ENCODE results near the gene TGM3.

The TGM3 gene

DNA sequence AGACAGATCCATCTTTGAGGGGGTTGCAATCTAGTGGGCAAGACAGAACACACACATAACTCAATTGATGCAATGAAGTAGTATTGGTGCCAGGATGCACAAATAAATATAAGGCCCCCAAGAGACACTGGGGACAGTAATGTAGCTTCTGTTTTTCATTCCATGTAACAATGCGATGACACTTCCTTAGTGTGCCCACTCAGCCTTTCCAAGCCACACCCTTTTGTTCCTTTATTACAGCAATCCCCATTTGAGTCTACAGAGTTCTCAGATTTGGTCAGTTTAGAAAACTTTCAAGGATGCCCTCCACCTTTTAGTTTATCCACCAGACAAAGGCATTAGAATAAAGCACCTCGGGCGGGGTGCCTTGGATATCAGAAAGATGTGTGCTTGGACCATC is 15.5 kb downstream of the TGM3 start:
- no peak for DNase-seq

DNA sequence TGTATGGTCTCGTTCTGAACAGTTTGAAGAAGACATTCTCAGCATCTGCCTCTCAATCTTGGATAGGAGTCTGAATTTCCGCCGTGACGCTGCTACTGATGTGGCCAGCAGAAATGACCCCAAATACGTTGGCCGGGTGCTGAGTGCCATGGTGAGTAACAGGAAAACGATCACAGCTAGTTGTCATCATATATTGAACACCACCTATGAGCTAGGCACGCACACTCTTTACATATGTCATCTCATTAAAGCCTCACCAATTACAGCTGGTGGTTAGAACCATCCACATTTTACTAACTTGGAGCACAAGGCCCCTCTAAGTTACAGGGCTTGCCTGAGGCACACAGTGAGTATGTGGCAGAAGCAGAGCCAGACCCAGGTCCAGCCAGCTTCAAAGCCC is 17.1 kb downstream of the TGM3 start:
- no peak for DNase-seq

- DNase-seq = no peak
Observed at GRCh38 chr20:2313316-2313715, 17.5 kb downstream of the TGM3 start.

DNA sequence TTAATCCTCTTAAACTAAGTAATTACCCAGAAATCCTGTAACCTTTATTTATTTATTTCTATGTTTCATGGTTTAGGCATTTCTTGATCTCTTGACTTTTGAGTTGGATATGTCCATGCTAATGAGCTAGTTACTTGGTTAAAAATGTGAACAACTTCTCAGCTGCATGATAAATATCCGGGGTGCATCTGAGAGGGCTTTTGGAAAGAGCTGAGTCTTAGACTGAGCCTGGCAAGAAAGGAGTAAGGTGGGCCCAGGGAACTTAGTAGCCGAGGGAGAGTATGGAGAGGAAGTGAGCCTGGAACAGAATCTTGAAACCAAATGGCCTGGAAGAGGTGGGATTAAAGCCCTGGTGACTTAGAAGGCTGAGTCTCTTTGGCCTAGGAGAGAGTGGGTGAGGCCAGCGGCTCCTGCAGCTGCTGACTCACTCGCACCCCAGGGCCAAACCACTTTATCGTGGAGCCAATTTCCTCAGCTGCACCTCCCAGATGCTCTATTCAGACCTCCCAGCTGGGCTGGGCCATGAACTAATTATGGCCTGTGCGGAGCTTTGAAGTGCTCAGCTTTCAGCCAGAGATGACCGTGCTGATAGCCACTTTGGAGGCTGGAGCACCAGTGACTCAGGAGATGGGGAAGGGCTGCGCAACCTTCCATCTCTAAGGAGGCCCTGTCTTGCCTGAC is 19.1 kb downstream of the TGM3 start:
- DNase-seq = no peak

DNA sequence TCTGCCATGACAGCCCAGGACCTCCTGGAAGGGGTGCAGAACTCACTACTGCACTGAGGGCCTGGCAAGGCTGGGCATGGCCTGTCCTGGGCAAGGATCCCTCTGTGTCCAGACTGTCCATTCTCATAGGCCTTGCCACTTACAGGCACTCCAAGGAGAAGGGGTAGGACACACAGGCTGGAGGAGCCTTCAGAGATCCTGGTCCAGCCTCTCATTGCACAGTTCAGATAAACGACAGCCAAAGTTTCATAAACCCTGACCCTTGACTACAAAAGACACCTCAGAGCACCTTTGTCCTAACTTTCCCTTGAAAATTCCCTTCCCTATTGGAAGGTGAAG is 19.6 kb downstream of the TGM3 start:
- DNase-seq = no peak

DNA sequence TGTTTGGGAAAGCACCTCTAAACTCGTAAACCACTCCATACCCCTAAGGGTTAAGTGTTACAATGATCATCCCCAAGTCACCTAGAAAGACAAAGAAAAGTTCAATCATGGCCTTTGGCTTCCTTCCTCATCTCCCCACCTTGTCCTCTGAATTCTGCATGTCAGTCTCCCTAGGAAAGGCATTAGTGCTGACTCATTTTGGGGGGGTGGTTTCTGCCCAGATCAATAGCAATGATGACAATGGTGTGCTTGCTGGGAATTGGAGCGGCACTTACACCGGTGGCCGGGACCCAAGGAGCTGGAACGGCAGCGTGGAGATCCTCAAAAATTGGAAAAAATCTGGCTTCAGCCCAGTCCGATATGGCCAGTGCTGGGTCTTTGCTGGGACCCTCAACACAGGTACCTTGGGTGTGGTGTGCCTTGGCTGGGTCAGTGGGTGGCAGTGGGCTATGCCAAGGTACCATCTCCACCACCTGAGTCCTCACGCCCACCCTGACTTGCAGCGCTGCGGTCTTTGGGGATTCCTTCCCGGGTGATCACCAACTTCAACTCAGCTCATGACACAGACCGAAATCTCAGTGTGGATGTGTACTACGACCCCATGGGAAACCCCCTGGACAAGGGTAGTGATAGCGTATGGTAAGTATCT is 21.2 kb downstream of the TGM3 start:
- no peak for DNase-seq

DNA sequence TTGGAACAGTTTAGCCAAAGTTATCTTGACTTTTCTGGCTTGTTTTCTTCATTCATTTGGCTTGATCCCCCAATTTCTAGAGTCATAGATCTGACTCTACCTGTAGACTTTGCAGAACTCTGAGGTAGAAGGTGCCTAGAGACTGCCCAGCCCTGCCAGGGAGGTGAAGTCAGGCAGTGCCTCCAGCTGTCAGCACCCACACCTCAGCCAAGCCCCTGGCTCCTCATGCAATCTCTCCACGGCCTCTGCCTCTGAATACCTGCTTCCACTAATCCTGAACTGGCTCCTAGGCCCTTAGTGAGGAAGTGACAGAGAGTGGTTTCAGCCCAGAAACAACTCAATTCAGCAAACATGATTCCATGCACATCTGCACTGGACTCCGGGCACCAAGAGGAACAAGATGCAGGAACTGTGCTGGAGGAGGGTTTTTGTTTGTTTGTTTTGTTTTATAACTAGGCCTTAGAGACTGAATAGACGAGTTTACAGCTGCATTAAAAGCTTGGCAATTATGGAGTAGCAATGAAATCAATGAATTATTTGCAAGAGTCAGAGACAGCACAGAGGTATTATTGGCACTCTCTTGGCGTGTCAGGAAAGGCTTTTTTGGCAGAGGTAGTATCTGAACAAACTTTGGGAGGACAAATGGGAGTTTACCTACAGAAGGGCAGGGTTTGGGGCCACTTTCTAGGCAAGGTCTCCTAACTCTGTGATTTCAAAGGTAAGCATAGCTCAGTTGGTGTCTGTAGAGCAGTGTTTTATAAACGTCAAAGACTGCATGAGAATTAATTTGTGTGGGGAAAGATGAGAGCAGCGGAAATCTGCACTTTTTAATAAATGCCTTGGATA is 25.2 kb downstream of the TGM3 start:
- no peak for DNase-seq

DNA sequence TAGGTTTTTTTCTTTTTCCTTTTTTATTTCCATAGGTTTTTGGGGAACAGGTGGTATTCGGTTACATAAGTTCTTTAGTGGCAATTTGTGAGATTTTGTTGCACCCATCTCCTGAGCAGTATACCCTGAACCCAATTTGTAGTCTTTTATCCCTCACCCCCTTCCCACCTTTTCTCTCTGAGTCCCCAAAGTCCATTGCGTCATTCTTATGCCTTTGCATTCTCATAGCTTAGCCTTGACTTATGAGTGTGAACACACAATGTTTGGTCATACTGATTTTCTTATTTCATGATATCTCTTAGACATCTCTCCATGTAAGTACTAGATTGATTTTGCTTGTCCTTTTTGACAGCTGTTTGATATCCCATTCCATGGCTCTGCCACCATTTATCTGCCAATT is 27.2 kb downstream of the TGM3 start:
- no peak for DNase-seq

- DNase-seq = no peak
Observed at GRCh38 chr20:2326046-2326445, 30.2 kb downstream of the TGM3 start.

GRCh38 chr20:2327620-2328555 is 32.1 kb downstream of the TGM3 start:
- no peak for DNase-seq

- no peak for DNase-seq
Observed at GRCh38 chr20:2329286-2329685, 33.5 kb downstream of the TGM3 start.

- no peak for DNase-seq
Observed at GRCh38 chr20:2330090-2330695, 34.4 kb downstream of the TGM3 start.

GRCh38 chr20:2331106-2331505 is 35.3 kb downstream of the TGM3 start:
- no peak for DNase-seq

GRCh38 chr20:2331901-2332565 is 36.2 kb downstream of the TGM3 start:
- no peak for DNase-seq

DNA sequence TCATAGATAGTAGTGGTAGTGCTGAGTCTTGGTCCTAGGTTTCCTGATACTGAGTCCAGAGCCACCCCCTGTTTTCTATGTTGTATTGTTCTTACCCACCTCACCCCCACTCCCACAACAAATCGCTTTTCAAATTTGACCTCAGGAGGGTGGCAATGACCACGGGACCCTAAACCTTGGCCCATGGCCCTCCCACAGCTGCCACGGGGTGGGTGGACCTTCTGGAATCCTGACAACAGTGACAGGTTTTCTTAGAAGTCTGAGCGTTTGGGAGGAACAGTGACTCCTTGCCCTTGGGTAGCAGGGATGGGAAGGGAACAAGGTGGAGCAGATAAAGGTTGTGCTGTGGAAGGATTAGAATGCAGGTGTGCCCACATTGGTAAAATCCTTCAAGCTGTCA is 36.9 kb downstream of the TGM3 start:
- DNase-seq = no peak

- DNase-seq = no peak
Observed at GRCh38 chr20:2333821-2334220, 38.0 kb downstream of the TGM3 start.

DNA sequence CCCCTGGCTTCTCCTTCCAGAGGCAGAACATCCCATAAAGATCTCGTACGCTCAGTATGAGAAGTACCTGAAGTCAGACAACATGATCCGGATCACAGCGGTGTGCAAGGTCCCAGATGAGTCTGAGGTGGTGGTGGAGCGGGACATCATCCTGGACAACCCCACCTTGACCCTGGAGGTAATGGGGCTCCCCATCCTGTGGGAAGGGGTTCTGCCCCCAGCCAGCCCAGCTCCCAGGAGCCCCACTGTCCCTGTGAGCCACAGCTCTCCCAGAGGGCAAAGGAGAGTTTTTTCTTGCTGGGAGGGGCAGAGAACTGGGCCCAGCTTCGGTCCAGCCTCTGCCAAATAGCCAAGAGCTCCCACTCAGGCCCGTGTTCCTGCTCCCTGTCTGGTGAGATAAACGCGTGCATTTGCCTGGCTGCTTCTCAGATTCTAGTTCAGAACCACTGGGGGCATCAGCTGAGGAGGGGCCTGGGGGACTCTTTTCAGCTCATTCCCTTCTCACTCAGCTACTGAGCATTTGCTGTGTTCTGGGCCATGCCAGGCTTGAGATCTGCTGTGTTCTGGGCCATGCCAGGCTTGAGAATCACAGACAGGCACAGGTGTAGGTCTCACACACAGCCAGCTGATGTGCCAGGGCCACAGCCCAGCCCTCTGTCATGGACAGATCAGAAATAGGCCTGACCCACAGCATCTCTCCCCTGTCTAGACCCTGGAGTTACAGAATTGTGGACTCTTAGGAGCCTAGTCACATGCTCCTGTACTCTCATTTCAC is 39.5 kb downstream of the TGM3 start:
- no peak for DNase-seq

- DNase-seq = no peak
Observed at GRCh38 chr20:2336471-2336870, 40.7 kb downstream of the TGM3 start.

GRCh38 chr20:2337142-2337541 is 41.3 kb downstream of the TGM3 start:
- no peak for DNase-seq

- no peak for DNase-seq
Observed at GRCh38 chr20:2338411-2339066, 42.7 kb downstream of the TGM3 start.

- DNase-seq = no peak
Observed at GRCh38 chr20:2340136-2340535, 44.3 kb downstream of the TGM3 start.

Data from activated gamma-delta T cell treated with Interleukin-2 at 50 U/mL for 16 hours (primary cell).